Vagina (tissue), 2 donors: ENCODE data around the gene EPAS1. TPM values are rescaled to one million over a fixed set of nuclear protein-coding genes. Genes with fewer than 3 reads are reported as not detected.
A peak's percentile ranks its signal among the peaks of the same experiment; 100 is the strongest.

Experiments
- DNase-seq, 2 donors: peaks; one replicate each; pipeline ENCODE4 v3.0.0-alpha.2; 2017; ENCODE audit errors: extremely low spot score in 2 of 2
- H3K27ac ChIP-seq: fragments of 200-600 bp; sonication (generic); one replicate; pipeline ENCODE4 v1.5.1; 2019
- H3K27me3 ChIP-seq: fragments of 200-600 bp; sonication (generic); one replicate; pipeline ENCODE4 v1.5.1; 2019
- H3K36me3 ChIP-seq, 2 donors: fragments of 200-600 bp; sonication (generic); one replicate each; pipeline ENCODE4 v1.5.1; 2017 to 2019
- H3K4me1 ChIP-seq: fragments of 200-600 bp; sonication (generic); one replicate; pipeline ENCODE4 v1.5.1; 2019
- H3K4me3 ChIP-seq, 2 donors: fragments of 200-600 bp; sonication (generic); 1 replicate in 1 of 2; 2 replicates in 1 of 2; pipeline ENCODE4 v1.5.1; 2016 to 2019
- H3K9me3 ChIP-seq: fragments of 200-600 bp; sonication (generic); one replicate; pipeline ENCODE4 v1.5.1; 2019
- CTCF ChIP-seq, 3 experiments: fragments of 450-650 bp in 2 of 3; fragments of 200-600 bp in 1 of 3; sonication (generic) in 1 of 3; IDR thresholded peaks; one replicate each; pipeline ENCODE4 v1.5.1; 2017 to 2019; ENCODE audit warnings: antibody characterized with exemption in 3 of 3, mild to moderate bottlenecking in 2 of 3, moderate library complexity in 2 of 3
- POLR2A ChIP-seq, 2 donors: fragments of 450-650 bp; IDR thresholded peaks; one replicate each; pipeline ENCODE4 v1.6.1; 2017; ENCODE audit warnings: antibody characterized with exemption in 2 of 2, mild to moderate bottlenecking in 2 of 2, moderate library complexity in 2 of 2
- POLR2AphosphoS5 ChIP-seq, 2 donors: sonication (generic); formaldehyde crosslinking; IDR thresholded peaks; one replicate each; pipeline ENCODE4 v1.9.0; 2017; ENCODE audit warnings: antibody characterized with exemption in 2 of 2, mild to moderate bottlenecking in 2 of 2, low read depth in 1 of 2; ENCODE audit not compliant: insufficient read depth in 1 of 2
- intact Hi-C: fragments of 100-400 bp; cut with DNase I; formaldehyde crosslinking; loops from one replicate; pipeline ENCODE4 v1.15.1; 2023
- total RNA-seq: library from RNA; depleted of rRNA; stranded (reverse); fragments of >200 nt; gene quantifications from one replicate; pipeline ENCODE4 v1.2.3, GENCODE V29; 2016

The EPAS1 gene
- total RNA-seq, 1 donor from 2014 or later = 222 TPM

GRCh38 chr2:46331109-46331766 lies 34.0 kb downstream of the EPAS1 start:
- intact Hi-C loops = no loop called here
- Histone ChIP-seq H3K36me3 (no peaks in the 10 kb centered on the region), H3K27me3 (no peaks in the 10 kb centered on the region), H3K9me3 (no peaks in the 10 kb centered on the region), H3K27ac (peak overlapping the region; percentile 82), H3K4me3 (no peak overlapping the region), H3K4me1 (peaks cover 99% of the 10 kb centered on the region)
- no peak for TF ChIP-seq POLR2A (IDR thresholded peaks at IDR 0.05)
- no peak for TF ChIP-seq CTCF (IDR thresholded peaks at IDR 0.05)
- no peak for TF ChIP-seq POLR2AphosphoS5 (IDR thresholded peaks at IDR 0.05; ENCODE audit: insufficient read depth in 1 of 2, low read depth in 1 of 2)
- no peak for DNase-seq

GRCh38 chr2:46332686-46333281 lies 35.6 kb downstream of the EPAS1 start:
- Histone ChIP-seq H3K36me3 (no peaks in the 10 kb centered on the region), H3K4me1 (peaks cover 99% of the 10 kb centered on the region), H3K4me3 (no peak overlapping the region), H3K27ac (peak overlapping the region; percentile 82), H3K9me3 (no peaks in the 10 kb centered on the region), H3K27me3 (no peaks in the 10 kb centered on the region)
- TF ChIP-seq CTCF (IDR thresholded peaks at IDR 0.05) (no peak), POLR2A (IDR thresholded peaks at IDR 0.05) (no peak), POLR2AphosphoS5 (IDR thresholded peaks at IDR 0.05; ENCODE audit: insufficient read depth in 1 of 2, low read depth in 1 of 2) (peak in 1 of 2 donors; percentile 23)
- DNase-seq = no peak
- intact Hi-C loops = no loop called here

GRCh38 chr2:46333912-46334311 lies 36.7 kb downstream of the EPAS1 start:
- Histone ChIP-seq H3K36me3 (no peaks in the 10 kb centered on the region), H3K4me1 (peaks cover 99% of the 10 kb centered on the region), H3K4me3 (no peak overlapping the region), H3K9me3 (no peaks in the 10 kb centered on the region), H3K27me3 (no peaks in the 10 kb centered on the region), H3K27ac (peak overlapping the region; percentile 82)
- DNase-seq = no peak
- TF ChIP-seq POLR2A (IDR thresholded peaks at IDR 0.05) (no peak), CTCF (IDR thresholded peaks at IDR 0.05) (no peak), POLR2AphosphoS5 (IDR thresholded peaks at IDR 0.05; ENCODE audit: insufficient read depth in 1 of 2, low read depth in 1 of 2) (no peak)
- intact Hi-C loops = no loop called here

GRCh38 chr2:46334389-46335271 lies 37.4 kb downstream of the EPAS1 start:
- no peaks in the 10 kb centered on the region for H3K36me3 ChIP-seq
- intact Hi-C loops = no loop called here

More at GRCh38 chr2:46334389-46335271, 37.4 kb downstream of the EPAS1 start:
- H3K27ac ChIP-seq = peak overlapping the region; percentile 82
- no peak for TF ChIP-seq CTCF (IDR thresholded peaks at IDR 0.05)
- no peak for TF ChIP-seq POLR2A (IDR thresholded peaks at IDR 0.05)
- TF ChIP-seq POLR2AphosphoS5 (IDR thresholded peaks at IDR 0.05; ENCODE audit: insufficient read depth in 1 of 2, low read depth in 1 of 2) = no peak
- H3K4me1 ChIP-seq = peaks cover 99% of the 10 kb centered on the region
- peak overlapping the region; percentile 24 to 36 for H3K4me3 ChIP-seq
- H3K9me3 ChIP-seq = no peaks in the 10 kb centered on the region
- H3K27me3 ChIP-seq = no peaks in the 10 kb centered on the region
- no peak for DNase-seq
